ENCODE data around the gene PCGF3.
"Not testable (repeated sequence)": the region's sequence is repeated elsewhere in the genome, so short reads cannot be mapped to it uniquely, and the experiment has no call there.

The PCGF3 gene

GRCh38 chr4:669806-670559 lies 35.6 kb upstream of the PCGF3 start:
- not testable (repeated sequence) for DNase-seq

DNA sequence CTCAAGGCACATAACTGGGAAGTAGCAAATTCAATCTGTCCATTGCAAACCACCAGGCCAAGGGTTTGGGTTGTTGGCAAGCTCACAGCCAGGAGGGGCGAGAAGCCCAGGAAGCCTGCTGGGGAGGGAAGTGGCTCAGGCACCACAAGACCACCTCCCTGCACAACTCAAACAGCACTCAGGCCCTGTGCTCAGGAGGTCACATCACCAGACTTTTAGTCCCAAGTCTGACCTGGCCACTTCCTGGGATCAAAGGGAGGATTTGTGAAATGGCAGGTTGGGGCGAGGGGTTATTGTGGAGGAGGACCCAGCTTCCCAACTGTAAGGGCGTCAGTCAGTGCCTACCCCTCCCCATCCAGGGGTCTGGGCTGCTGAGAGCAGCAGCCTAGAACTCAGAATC lies 33.9 kb upstream of the PCGF3 start:
- DNase-seq, result no peak

GRCh38 chr4:673349-674091 lies 32.1 kb upstream of the PCGF3 start:
- no peak for DNase-seq

GRCh38 chr4:674172-675035 lies 31.2 kb upstream of the PCGF3 start, which contains the start of the genes ATP5ME and MYL5:
Gene ATP5ME (minus strand): TSS chr4:674276. CDS start chr4:674247, 29 bp downstream.
Gene MYL5 (plus strand): TSS chr4:674542. CDS start chr4:678027, 3,485 bp downstream.
- DNase-seq, result peak; percentile 98

DNA sequence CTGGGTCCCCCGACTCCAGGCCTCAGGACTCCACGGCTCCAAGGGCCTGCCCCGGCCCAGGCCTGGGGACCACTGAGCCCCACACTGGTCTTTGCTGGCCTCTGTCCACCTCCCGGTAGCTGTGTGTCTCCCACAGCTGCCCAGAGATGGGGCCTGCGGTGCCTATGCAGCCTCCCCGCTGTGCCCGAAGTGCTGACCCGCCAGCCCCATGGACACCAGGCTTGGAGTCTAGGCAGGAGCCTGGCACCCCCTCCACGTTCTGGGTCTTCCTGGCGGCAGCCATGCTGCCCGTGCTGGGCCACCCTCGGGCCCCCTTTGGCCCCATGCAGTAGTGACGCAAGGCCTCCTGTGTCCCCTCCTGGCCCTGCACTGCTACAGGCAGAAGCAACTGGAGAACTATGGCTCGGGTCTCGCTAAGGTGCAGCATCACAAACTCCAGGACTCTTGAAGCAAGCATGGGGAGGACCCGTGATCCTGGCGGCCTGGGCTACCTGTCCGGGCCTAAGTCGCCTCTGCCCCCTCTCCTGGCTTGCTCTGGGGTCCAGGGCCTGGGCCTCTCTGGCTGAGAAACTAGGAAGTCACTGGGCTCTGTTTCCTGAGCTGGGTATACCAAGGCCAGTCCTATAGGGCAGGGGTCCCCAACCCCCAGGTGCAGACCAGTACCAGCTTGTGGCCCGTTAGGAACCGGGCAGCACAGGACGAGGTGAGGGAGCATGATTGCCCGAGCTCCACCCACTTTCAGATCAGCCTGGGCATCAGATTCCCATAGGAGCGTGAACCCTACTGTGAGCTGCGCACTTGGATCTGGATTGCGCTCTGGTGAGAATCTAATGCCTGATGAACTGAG lies 30.4 kb upstream of the PCGF3 start:
- no peak for DNase-seq

GRCh38 chr4:675980-676870 lies 29.4 kb upstream of the PCGF3 start:
- DNase-seq, result no peak

GRCh38 chr4:676871-677235 lies 28.8 kb upstream of the PCGF3 start:
- DNase-seq, result no peak

DNA sequence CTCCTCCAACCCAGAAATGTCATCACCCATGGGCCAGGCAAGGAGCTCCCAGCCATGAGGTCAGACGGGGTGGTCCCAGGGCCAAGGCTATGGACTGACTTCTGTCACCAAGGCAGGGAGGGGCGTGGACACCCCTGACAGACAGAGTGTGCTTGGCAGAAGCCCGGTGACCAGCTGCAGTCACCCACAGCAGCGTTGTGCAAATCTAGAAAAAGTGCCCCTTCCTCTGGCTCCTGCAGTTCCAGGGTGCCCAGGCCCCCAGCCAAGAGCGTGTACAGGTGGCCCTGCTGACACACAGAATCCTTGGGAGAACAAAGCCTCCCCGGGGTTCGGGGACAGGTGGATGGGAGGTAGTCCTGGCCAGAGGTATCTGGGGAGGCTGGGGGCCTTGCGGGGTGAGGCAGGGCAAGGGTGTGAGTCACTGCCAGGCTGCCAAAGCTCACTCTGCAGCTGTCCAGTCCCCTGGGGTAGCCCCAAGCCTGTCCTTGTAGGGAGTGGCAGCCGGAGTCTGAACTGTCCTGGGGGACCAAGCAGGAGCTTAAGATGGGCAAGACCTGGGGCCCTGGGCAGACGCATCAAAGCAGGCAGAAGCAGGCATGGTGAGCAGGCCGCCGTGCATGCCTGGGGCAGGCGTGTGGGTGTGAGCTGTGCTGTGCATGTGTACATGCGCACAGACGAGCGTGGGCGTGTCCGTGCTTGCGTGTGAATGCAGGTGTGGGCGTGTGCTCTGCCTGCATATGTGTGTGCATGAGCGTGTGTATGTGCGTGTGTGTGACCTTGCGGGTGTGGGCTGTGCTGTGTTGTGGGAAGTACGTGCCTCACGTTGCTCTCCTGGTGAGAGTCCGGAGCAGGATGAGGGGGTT lies 28.0 kb upstream of the PCGF3 start:
- DNase-seq, result no peak

DNA sequence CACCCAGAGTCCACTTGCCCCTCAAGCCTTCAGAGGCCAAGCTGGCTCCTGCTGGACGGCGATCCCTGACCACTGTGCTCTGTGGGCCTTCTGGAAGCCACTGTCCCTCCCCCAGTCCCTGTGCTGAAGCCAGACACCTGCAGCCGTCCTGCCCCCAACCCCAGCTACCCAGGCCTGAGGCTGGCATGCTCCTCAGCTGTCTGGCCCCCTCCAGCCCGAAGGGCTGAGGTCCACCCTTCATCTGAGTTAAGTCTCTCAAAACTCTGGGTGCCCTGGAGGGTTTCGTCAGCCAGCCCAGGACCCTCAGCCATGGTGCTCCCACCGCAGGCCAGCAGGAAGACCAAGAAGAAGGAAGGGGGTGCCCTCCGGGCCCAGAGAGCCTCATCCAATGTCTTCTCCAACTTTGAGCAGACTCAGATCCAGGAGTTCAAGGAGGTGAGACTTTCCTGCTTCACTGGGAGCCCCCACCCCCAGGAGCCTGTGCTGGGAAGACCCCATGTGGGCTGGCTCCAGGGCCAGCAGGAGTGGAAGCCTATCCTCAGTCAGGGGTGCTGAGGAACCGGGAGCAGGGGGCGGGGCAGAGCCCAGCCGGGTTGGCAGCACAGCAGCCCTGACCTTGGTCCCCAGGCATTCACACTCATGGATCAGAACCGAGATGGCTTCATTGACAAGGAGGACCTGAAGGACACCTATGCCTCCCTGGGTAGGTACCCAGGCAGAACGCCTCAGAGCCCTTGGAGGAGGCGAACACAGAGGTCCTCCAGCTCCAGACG lies 27.1 kb upstream of the PCGF3 start:
- DNase-seq, result no peak

- DNase-seq, result no peak
Measured at GRCh38 chr4:679104-679481, 26.5 kb upstream of the PCGF3 start.

- DNase-seq, result no peak
Measured at GRCh38 chr4:679629-680028, 26.0 kb upstream of the PCGF3 start.

DNA sequence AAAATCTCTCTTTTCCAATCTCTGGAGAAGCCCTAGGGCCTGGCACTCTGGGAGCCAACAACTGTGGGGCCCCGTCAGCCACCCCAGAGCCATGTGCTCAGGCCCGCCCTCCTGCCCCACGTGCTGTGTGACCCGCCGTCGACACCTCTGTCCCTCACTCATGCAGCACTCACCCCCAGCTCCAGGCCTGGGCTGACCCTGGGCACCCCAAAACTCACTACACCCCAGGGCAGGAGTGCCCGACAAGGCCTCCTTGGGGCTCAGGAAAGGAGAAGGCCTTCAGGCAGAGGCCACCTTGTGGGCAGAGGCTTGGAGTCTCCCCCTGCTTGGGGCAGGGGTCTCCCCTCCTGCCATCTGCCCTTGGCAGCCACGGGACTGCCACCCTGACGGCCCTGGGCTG lies 25.5 kb upstream of the PCGF3 start:
- no peak for DNase-seq

DNA sequence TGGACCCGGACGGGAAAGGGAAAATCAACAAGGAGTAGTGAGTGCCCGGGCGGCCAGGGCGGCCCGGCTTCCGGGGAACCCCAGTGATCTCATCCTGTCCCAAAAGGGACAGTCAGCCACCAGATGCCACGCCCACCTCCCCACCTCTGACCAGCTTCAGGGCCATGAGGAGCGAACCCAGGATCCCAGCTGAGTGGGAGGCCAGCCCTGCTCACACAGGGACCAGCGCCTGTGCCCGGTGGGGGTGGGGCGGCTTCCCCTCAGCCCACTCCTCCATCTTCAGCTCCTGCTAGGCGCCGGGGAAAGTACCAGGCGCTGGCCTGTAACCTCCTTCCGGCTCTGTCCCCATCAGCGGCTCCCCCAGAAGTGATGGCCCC lies 25.1 kb upstream of the PCGF3 start:
- no peak for DNase-seq

DNA sequence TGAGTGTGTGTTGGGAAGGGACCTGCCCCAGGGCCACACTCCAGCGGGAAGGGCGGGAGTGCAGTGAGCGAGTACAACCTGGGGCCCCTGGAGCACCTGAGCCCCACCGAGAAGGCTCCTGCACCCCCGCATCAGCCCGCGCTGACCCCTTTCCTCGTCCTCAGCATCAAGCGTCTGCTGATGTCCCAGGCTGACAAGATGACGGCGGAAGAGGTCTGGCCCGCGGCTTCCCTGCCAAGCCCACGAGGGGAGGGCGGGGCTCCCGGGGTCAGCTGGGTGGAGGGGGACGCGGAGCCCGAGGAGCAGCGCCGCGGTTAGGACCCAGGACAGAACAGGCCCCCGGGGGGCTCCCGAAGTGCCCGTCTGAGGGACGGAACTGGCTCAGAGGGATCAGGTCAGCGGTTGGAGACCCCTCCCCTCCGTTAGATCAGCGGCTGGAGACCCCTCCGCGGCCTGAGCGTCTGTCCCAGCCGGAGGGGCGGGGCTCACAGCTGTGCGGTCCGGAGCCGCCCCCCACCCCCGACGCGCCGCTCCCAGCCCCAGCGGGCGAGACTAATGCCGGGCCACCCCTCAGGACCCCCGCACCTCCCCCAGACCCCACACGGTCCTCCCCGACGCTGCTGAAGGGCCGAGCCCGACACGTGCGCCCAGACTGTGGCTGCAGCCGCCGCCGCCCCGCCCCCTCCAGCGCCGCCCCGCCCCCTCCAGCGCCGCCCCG lies 24.5 kb upstream of the PCGF3 start:
- peak; percentile 21 for DNase-seq

DNA sequence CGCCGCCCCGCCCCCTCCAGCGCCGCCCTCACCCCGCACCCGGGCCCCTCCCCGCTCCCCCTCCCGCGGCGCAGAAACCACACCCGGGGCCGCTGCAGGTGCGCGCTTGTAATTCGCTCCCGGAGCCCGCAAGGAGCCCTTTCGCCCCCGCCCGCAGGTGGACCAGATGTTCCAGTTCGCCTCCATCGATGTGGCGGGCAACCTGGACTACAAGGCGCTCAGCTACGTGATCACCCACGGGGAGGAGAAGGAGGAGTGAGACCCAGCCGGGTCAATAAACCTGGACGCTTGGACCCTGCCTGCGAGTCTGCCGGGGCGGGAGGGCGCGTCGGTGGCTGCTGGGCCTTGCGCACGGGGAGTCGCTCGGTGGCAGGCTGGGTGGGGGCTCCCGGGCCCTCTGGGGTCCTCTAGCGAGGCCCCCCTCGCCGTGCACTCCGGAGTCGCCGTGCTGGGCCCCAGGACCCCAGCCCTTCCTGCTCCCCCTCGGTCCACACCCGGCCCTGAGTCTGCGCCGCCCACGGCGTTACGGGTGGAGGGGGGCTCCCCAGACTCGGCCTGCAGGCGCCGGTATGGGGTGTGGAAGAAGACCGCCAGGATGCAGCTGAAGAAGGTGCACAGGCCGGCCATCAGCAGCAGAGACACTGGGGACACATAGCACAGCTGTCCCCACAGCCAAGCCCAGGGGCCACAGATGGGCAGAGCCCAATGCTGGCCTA lies 23.7 kb upstream of the PCGF3 start:
- no peak for DNase-seq

DNA sequence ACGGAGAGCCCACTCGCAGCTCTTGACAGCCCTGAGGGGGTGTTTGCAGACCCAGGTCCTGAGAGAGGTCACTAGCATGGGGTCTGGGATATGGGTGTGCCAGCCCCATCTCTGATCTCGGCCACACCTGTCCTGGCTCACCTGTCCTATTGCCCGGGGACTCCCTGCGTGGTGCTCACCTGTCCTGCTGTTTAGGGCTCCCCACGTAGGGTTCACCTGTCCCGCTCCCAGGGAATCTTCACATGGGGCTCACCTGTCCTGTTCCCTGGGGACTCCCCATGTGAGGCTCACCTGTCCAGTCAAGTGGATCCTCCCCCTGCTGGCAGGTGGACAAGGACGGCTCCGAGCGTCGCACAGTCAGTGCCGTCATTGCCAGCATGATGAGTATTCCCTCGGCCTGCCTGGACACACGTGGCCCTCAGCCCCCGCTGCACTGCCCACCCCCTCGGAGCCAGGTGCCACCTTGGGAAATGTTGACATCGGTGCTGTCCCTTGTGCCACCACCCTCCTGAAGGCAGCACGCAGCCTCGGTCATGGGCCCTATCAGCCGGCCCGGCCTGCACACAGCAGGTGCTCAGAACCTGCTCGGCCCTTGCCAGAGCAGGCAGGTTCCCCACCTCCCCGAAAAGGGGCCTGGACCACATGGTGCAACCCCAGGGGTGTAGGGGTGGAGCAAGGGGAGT lies 23.0 kb upstream of the PCGF3 start:
- no peak for DNase-seq

- no peak for DNase-seq
Measured at GRCh38 chr4:683247-683897, 22.3 kb upstream of the PCGF3 start.
